Testis (tissue), 2 donors: Measurements from ENCODE around the gene SCNN1B.

Experiments used
- POLR2A ChIP-seq: fragments of 450-650 bp; IDR thresholded peaks from one replicate; pipeline ENCODE4 v1.6.1; 2017; ENCODE audit warnings: antibody characterized with exemption, mild to moderate bottlenecking, moderate library complexity
- TF ChIP-seq, protein P1 (sequence below), 3 experiments: fragments of 450-650 bp in 2 of 3; fragments of 200-600 bp in 1 of 3; sonication (generic) in 1 of 3; IDR thresholded peaks; one replicate each; pipeline ENCODE4 v1.5.1; 2016 to 2019; ENCODE audit warnings: antibody characterized with exemption in 3 of 3, mild to moderate bottlenecking in 2 of 3, moderate library complexity in 1 of 3

DNA sequence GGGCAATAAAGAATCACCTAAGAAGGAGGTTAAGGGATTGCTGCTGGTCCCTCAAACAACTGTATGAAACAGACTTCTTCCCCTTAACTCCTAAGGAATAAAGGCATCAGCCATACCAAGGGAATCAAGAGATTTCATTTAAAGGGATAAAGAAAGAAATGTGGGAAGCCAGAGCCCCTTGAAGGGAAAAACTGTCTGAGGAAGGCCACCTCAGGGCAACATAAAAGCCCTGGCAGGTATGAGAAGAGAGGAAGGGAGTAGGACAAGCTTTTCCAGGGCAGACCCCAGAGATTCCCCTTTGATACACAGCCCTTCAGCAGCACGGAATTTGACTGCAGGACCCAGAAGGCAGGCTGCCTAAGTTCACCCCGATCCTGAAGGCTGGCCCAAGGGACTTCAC is 107.4 kb downstream of the SCNN1B start:
- TF ChIP-seq, protein P1, sequence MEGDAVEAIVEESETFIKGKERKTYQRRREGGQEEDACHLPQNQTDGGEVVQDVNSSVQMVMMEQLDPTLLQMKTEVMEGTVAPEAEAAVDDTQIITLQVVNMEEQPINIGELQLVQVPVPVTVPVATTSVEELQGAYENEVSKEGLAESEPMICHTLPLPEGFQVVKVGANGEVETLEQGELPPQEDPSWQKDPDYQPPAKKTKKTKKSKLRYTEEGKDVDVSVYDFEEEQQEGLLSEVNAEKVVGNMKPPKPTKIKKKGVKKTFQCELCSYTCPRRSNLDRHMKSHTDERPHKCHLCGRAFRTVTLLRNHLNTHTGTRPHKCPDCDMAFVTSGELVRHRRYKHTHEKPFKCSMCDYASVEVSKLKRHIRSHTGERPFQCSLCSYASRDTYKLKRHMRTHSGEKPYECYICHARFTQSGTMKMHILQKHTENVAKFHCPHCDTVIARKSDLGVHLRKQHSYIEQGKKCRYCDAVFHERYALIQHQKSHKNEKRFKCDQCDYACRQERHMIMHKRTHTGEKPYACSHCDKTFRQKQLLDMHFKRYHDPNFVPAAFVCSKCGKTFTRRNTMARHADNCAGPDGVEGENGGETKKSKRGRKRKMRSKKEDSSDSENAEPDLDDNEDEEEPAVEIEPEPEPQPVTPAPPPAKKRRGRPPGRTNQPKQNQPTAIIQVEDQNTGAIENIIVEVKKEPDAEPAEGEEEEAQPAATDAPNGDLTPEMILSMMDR (IDR thresholded peaks at IDR 0.05) = no peak
- no peak for TF ChIP-seq POLR2A
